GM19193 (cell line): ENCODE data around the gene B3GALT6.

Source experiments
- POLR2A ChIP-seq: IDR thresholded peaks from 4 replicates; pipeline ENCODE4 v1.6.1; 2011; ENCODE audit not compliant: insufficient read depth, insufficient read length; ENCODE audit errors: extremely low read depth

Gene B3GALT6

DNA sequence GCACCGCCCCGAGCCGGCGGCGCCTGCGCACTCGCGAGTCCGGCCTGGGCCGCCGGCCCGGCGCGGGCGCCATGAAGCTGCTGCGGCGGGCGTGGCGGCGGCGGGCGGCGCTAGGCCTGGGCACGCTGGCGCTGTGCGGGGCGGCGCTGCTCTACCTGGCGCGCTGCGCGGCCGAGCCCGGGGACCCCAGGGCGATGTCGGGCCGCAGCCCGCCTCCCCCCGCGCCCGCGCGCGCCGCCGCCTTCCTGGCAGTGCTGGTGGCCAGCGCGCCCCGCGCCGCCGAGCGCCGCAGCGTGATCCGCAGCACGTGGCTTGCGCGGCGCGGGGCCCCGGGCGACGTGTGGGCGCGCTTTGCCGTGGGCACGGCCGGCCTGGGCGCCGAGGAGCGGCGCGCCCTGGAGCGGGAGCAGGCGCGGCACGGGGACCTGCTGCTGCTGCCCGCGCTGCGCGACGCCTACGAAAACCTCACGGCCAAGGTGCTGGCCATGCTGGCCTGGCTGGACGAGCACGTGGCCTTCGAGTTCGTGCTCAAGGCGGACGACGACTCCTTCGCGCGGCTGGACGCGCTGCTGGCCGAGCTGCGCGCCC lies at the start of gene B3GALT6:
B3GALT6 (plus strand) TSS at position 30 of the 588 bp plus-strand sequence; CDS start at position 72, 42 bp downstream.
- peak; percentile 55 for TF ChIP-seq POLR2A

DNA sequence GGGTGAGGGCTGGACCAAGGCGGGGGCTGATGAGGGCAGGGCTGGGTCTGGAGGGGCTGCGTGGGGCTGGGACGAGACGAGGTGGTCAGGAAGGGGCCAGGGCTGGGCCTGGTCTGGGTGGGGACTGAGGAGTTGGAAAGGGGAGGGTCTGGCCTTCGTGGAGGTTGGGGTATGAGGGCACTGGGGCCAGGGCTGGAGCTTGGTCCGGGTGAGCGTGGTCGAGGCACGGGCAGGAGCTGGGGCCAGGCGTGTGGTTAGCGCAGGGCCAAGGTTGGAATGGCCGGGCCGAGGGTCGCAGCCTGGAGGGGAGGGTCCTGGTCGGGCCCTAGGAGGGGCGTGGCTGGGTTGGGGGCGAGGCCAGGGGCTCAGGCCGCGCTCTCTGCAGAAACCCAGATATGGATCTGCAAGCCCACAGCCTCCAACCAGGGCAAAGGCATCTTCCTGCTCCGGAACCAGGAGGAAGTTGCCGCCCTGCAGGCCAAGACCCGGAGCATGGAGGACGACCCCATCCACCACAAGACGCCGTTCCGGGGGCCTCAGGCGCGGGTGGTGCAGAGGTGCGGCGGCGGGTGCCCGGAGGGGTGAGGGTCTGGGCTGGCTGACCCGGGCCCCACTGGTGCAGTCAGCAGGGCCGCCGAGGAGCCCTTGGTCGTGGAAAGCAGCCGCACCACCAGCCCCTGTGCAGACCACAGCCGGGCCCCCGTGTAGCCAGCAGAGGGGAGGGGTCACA lies 49.4 kb upstream of the B3GALT6 start:
- no peak for TF ChIP-seq POLR2A

DNA sequence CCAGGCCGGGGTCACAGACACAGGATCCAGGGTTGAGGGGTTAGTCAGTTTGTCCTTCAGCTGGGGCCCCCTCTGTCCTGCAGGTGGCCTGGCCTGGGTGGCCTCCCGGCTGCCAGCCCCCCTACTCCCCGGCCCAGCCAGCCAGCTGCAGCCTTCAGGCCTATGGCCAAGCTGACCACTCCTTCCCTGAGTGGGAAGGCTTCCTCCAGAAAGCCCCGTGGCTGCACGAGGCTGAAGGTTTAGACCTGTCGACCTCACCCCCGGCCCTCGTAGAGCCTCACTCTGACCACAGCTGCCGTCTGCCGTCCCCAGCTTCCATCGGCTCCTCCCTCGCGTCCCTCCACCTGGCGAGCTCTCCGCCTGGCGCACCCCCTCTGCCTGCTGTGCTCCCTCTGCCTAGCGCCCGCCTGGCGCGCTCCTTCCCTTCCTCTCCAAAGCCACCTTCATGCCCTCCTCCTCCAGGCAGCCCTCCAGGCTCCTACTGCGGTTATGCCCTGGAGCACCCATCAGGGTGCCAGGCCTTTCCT lies 48.8 kb upstream of the B3GALT6 start:
- no peak for TF ChIP-seq POLR2A

DNA sequence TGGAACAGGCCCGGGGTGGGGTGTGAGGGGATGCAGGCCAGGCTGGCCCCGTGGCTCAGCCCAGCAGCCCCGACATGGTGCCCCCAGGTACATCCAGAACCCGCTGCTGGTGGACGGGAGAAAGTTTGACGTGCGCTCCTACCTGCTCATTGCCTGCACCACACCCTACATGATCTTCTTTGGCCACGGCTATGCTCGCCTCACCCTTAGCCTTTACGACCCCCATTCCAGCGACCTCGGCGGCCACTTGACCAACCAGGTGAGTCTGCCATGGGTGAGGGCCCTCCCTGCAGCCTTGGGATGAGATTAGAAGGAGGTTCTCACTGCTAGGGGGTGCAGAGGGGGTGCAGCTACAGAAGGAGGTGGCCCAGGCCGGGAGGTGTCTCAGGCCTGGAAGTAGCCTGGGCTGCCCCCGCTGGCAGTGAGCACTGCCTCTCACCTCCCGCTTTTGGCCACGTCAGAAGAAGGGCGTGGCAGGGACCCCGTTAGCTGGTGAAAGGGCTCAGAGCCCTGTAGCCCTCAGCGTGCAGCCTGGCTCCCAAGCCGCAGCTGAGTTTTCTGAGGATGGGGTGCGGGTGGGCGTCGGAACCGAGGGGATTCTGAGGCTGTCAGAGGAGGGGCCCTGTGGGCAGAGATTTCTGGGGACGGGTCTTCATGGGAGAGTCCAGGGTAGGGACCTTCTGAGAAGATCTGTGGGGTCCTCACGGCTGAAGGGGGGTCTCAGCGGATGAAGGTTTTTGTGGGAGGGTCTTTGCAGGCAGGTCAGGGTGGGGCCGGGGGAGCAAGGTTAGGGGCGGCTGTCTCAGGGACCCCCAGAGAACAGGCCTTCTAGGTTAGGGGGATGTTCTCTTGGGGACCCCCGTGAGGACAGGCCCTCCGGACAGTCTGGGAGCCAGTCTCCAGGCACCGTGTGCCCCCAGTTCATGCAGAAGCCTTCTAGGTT lies 47.9 kb upstream of the B3GALT6 start:
- TF ChIP-seq POLR2A = no peak

DNA sequence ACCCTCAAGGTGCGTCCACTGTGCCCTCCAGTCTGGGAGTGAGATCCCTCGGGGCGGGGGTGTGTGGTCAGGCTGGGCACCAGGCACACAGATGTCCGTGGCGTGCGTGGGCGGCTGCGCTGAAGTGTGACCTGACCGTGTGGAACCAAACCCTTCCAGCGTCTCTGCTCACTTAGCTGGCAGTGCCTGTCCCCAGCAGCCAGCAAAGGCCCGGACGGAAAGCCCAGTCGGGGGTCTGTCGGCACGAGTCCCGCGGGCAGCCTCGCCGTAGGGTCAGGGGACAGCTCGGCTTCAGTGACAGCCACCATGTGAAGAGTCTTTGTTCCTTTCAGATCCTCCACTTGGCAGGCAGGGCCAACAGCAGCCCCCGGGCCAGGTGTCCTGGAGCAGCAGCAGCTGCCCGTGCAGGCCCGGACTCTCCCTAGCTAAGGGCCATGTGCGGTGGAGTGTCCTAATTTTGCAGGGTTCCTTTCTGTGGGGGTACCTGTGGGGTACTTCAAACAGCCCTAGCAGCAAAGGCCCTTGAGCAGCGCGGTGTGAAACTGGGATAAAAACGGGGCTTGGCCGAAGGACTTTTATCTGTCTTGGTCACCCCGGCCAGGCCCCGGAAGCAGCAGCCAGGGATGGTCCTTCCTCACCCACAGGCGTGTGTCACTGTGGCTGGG lies 46.8 kb upstream of the B3GALT6 start:
- TF ChIP-seq POLR2A = no peak

DNA sequence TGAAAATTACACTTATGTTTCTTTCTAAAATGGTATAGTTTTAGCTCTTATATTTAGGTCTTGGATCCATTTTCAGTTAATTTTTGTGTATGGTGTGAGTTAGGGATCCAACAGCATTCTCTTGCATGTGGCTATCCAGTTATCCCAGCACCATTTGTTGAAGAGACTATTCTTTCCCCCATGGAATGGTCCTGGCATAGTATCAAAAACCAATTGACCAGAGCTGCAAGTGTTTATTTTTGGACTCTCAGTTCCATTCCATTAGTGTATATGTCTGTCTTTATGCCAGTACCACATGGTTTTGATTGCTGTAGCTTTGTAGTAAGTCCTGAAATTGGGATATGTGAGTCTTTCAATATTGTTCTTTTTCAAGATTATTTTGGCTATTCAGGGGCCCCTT lies 44.1 kb upstream of the B3GALT6 start:
- TF ChIP-seq POLR2A = no peak

DNA sequence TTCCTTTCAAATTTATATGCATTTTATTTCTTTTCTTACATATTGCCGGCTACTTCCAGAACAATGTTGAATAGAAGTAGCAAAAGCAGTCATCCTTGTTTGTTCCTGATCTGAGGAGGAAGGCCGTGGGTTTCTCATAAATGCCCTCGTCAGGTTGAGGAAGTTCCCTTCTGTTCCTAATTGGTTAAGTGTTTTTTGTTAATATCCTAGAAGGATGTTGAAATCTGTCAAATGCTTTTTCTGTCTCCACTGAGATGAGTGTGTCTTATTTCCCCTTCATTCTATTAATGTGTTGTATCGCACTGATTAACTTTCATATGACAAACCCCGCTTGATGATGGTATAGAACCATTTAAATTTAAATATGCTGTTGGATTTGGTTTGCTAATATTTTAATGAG lies 42.9 kb upstream of the B3GALT6 start:
- TF ChIP-seq POLR2A = no peak

DNA sequence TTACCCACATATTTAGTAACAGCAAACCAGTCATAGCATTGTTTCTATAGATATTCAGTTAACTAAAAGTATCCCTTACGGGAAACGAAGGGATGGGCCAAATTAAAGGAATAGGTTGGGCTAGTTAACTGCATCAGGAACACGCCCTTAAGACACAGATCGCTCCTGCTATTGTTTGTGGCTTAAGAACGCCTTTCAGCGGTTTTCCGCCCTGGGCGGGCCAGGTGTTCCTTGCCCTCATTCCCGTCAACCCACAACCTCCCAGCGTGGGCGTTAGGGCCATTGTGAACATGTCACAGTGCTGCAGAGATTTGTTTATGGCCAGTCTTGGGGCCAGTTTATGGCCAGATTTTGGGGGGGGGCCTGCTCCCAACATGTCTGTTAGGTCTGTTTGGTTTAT lies 40.3 kb upstream of the B3GALT6 start:
- TF ChIP-seq POLR2A = no peak

DNA sequence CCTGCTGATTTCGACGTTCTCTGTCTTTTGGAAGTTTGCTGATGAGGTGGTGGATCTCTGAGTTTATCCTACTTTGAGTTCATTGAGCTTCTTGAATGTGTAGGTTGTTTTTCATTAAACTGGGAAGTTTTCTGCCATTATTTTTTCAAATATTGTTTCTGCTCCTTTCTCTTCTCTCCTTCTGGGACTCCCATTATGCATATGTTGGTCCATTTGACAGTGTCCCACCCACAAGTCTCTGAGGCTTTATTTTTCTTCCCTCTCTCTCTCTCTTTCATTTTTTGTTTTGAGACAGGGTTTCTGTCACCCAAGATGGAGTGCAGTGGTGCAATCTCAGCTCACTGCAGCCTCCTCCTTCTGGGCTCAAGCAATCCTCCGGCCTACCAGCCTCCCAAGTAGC lies 37.3 kb upstream of the B3GALT6 start:
- no peak for TF ChIP-seq POLR2A

DNA sequence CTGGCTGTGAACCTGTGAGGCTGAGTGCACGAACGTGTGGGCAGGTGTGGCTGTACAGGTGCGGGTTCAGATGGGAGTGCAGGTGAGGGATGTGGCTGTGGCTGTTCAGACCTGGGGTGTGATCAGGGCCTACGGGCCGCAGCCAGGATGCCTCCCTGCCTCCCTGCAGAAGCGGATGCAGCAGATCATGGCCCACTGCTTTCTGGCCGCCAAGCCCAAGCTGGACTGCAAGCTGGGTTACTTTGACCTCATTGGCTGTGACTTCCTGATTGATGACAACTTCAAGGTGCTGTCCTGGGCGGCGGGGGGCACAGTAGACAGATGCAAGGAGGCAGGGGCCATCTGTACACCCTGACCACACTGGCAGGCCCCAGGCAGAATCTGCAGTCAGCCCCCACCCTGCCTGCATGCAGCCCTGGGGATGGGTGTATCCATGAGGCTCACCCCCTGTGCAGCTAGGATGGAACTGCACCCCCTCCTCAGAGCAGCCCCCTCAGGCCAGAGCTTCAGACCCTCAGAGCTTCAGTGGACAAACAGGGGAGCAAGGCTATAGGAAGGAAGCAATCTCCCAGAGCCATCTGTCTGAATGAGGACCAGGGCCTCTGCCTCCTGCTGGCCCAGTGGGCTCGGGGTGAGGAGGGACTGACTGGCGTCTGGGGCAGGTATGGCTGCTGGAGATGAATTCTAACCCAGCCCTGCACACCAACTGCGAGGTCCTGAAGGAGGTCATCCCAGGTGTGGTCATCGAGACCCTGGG lies 35.4 kb upstream of the B3GALT6 start:
- TF ChIP-seq POLR2A = no peak

DNA sequence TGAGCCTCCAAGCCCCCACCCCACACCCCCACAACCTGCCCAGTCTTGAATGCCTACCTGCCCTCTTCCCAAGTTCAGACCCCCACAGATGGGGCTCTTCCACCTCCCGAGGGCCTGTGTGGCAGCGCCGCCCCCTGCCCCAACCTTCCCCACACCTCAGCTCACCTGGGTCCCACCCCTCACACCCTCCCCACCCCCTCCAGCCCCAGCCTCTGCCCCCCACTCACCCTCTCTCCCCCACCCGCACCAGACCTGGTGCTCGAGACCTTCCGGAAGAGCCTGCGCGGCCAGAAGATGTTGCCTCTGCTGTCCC lies 34.9 kb upstream of the B3GALT6 start:
- no peak for TF ChIP-seq POLR2A

DNA sequence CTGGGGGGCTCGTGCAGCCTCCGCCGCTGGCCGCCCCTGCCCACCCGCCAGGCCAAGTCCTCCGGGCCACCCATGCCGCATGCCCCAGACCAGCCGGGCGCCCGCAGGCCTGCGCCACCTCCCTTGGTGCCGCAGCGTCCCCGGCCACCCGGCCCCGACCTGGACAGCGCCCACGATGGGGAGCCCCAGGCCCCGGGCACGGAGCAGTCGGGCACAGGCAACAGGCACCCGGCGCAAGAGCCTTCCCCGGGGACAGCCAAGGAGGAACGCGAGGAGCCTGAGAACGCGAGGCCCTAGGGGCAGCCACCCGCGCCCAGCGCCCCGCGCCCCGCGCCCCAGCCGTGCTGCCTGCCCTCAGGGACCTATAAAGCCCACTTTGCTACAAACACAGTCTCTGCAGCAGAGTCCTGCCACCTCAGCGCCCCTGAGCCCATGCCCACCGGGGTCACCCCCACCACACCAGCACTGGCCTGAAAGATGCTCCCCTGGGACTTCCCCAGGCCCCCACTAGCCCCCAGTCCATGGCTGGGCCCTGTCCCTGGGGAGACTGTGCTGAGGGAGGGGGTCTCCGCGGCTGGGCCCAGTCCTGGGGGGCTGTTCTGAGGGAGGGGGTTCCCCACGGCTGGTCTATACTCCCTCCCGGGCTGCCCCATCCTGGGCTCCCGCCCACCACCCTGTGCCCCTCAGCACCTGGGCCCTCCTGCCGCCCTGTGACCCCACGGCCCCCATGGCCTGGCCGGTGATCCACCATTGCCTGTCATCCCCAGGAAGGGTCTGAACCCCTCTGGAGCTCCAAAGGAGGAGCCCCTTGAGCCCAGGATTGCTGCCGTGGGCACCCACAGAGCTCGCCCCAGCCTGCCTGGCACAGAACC lies 34.2 kb upstream of the B3GALT6 start:
- no peak for TF ChIP-seq POLR2A

DNA sequence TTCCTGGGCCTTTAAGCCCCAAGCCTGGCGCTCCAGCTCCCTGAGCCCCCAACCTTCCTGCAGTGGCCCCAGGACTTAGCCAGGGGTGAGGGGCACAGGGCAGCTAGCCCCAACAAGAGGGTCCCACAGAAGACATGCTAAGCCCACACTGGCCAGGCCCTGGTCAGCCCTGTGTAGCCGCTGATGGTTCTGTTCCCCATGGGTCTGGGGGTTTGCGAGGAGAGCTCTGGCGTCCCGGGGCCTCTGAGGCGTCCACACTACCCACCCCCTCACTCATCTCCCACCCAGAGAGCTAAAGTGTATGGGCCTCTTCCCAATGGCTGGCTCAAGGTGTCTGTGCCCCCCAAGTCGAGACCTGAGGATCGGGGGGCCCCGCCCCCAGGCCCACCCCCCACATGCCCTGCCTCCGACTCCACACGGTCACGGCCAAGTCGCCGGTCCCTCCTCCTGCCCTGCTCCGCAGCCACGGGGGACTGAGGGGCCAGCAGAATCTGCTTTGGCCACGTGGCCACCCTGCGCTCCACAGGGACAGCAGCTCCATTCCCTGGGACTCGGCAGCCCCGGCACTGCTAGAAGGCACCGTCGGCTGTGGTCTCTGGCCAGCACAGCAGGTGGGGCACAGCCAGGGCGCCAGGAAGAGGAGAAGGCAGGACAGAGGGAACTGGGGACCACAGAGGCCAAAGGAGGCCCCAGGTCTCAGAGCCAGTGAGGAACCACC lies 33.5 kb upstream of the B3GALT6 start:
- TF ChIP-seq POLR2A = no peak
